Suprapubic skin (tissue), 4 donors: ENCODE results near the gene EGLN3.

Source experiments
- CTCF ChIP-seq, 2 donors: fragments of 200-600 bp in 1 of 2; fragments of 450-650 bp in 1 of 2; sonication (generic) in 1 of 2; IDR thresholded peaks; one replicate each; pipeline ENCODE4 v1.5.1; 2016 to 2019; ENCODE audit warnings: antibody characterized with exemption in 2 of 2, mild to moderate bottlenecking in 1 of 2, moderate library complexity in 1 of 2
- EP300 ChIP-seq: sonication (generic); formaldehyde crosslinking; IDR thresholded peaks from one replicate; pipeline ENCODE4 v1.6.1; 2017; ENCODE audit warnings: antibody characterized with exemption
- POLR2A ChIP-seq, 2 donors: fragments of 450-650 bp; IDR thresholded peaks; one replicate each; pipeline ENCODE4 v1.6.1; 2017; ENCODE audit warnings: antibody characterized with exemption in 2 of 2, mild to moderate bottlenecking in 2 of 2, moderate library complexity in 2 of 2
- POLR2AphosphoS5 ChIP-seq, 3 donors: sonication (generic); formaldehyde crosslinking; IDR thresholded peaks; one replicate each; pipeline ENCODE4 v1.6.1; 2017; ENCODE audit warnings: antibody characterized with exemption in 3 of 3

GRCh38 chr14:33880330-33880729, 70.5 kb downstream of the EGLN3 start:
- no peak for TF ChIP-seq POLR2A (IDR thresholded peaks at IDR 0.05)
- TF ChIP-seq CTCF (IDR thresholded peaks at IDR 0.05): no peak
- no peak for TF ChIP-seq EP300
- TF ChIP-seq POLR2AphosphoS5 (IDR thresholded peaks at IDR 0.05): no peak
